HG03103 (cell line): ENCODE measurements around the gene PAPSS1.

Experiments
- ATAC-seq: cut with Tn5 transposase; IDR thresholded peaks from one replicate; pipeline ENCODE4 v1.9.1; 2021; ENCODE audit warnings: low read depth; ENCODE audit not compliant: unreplicated experiment

The PAPSS1 gene

DNA sequence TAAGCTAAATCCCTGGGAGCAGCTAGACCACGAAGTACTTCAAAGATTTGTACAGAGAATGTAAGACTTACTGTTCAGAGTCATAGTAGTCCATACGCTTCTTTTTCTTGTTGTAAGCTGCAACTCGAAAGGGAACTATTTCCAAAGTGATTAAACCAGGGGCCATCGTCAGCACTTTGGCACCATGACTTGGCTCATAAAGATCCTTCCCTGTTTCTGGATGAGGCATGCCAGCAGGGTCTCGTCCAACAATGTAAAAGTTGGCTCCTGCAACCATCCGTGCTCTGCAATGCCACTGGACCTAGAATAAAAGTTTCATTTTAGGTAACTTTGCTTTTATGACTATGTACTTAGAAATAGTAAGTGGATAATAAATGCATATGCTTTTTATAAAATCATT lies 88.5 kb downstream of the PAPSS1 start:
- no peak for ATAC-seq

DNA sequence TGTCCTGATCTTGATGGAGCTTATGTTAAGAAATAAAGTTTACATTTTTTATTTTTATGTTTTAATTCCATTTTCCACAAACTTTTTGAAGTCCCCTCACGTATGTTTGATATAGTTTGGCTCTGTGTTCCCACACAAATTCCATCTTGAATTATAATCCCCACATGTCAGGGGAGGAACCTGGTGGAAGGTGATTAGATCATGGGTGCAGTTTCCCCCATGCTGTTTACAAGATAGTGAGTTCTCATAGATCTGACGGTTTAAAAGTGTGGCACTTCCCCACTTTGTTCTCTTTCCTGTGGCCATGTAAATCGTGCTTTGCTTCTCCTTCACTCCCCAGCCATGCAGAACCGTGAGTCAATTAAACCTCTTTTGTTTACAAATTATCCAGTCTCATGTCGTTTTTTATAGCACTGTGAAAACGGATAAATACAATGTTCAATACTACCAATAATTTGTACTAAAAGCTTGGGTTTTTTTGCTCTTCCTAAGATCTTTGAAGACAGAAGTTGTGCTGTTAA lies 89.8 kb downstream of the PAPSS1 start:
- no peak for ATAC-seq

DNA sequence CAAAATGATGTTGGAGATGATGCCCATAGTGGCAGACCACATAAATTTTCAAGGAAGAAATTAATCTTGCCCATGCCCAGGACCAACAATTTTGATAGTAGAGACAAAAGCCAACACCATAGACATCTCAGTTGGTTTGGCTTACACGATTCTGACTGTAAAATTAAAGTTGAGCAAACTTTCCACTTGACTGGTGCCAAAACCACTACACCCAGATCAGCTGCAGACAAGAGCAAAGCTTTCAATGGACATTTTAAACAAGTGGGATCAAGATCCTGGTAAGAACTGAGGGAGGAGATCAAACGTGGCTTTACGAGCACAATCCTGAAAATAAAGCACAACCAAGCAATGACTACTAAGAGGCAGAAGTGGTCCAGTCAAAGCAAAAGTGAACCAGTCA lies 90.7 kb downstream of the PAPSS1 start:
- ATAC-seq: no peak

DNA sequence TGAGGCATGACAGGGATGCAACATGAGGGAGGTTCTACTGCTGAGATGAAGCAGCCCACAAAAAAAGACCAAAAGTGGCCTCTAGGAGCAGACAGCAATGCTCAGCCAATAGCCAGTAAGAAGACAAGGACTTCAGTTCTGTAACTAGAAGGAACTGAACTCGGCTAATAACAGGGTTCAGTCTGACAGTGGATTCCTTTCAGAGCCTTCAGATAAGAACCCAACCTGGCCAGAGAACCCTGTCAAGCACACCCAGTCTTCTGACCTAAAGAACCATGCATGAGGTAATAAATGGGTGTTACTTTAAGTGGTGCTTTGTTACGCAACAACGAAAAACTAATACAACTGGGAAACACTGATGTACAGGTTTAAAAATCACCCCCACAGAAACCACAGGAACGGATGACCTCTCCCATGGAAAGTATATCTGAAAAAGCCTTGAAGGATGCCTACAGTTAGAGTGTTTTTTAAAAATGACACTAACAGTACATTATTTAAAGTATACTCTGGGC lies 94.6 kb downstream of the PAPSS1 start:
- no peak for ATAC-seq

DNA sequence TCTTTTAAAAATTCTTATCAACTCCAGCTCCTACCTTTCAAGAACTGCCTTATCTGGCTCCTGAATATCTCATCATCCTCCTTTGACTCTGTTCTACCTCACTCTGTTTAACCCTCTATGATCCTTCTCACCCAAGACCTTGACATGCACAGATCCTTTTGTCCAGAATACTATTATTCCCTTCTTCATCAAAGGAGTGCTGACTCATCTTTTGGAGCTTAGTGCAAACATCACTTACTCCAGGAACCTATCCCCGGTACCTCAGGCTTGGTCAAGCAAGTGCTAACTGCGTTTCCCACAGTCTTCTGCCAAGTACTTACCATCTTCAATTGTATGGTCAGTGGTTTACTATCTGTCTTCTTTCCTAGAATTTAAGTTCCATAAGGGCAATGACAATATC lies 96.0 kb downstream of the PAPSS1 start:
- no peak for ATAC-seq

DNA sequence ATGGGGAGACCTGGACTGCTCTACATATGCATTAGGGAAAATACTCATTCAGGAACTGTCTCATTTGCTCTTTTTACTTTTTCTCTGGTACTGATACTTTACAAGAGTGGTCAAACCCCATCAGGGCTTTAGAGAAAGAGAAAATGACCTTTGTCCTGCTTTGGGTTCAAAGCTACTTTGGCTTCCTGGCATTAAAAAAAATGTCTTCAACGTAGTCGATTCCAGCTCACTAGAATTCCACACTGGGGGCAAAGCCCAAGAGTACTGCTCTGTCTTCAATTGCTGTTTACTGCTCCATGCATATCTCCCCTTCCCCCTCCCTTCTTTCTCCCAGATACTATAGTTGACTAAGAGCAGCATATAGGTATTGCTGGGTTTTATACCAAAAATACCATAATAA lies 98.0 kb downstream of the PAPSS1 start:
- no peak for ATAC-seq

DNA sequence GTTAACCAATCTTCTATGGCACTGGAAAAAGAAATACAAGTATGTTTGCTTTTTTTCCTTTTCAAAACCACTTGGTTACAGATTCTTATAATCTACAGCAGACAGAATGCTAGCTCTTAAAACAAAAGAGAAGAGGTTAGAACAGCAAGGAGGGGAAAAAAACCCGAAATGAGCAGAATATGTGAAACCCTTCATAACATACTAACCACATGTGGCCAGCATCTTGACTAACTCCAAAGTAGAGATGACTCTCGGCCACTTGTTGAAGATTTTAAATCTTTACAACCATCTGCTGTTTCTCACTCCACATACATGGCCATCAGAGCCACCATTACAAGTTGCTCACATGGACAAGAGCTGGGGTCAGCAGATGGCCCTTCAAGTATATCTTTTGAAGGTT lies 100.3 kb downstream of the PAPSS1 start:
- ATAC-seq: no peak

DNA sequence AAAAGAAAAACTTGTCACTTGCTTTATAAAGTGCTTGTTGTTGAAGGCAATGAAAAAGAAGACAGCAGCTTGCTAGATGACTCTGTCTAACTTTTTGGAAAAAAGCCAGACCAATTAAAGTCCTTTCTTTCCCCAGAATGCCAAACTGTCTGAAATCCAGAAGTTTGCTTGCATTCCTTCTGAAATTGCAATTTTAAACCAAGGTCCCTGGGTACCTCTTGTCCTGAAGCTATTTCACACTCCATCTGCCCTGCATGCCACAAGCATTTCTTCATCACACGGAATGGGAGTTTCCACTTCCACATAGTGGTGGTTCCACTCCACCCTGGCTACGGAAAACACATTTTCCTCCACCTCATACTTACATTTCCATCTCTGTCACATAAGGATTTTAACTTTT lies 101.0 kb downstream of the PAPSS1 start:
- no peak for ATAC-seq

DNA sequence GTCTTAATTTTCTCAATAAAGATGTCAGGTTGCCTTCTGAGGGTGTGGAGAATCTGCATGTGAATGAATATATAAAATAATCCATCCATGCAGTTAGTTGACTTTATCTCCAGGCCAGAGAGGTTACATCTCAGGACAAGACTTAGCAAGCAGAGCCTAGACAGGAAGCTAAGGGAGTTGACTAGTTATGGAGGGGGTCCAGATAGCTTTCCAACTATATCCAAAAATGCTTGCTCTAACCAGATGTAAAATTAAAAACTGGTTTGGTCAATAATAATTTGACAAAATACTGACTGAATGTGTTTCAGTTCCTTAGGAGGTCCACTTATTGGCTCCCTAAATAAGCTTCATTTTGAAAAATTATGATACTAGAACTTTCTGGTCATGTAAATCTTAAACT lies 101.4 kb downstream of the PAPSS1 start:
- no peak for ATAC-seq

DNA sequence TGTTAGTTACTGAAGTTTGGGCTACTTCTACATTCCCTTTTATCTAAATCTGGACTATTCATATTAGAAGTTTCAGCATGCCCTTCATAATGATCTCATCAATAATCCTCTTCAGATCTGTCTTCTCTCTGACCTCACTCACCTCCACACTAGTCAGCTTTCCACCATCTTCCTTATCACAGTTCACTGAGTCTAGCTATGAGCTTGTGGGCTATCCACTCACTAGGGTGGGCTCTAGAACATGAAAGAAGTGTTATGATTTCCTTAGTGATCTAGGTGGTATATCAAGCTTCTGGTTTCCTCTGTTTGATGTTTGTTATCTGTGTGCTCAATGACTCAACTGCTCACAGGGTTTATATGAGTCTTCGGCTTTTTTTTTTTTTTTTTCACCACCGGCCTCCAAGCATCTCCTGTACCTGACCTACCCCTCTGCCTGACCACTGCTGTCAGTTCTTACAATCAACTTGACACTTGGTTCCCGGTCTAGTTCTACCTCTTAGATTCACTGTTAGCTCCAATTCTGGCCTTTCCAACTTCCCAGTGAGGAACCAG lies 103.1 kb downstream of the PAPSS1 start:
- no peak for ATAC-seq

DNA sequence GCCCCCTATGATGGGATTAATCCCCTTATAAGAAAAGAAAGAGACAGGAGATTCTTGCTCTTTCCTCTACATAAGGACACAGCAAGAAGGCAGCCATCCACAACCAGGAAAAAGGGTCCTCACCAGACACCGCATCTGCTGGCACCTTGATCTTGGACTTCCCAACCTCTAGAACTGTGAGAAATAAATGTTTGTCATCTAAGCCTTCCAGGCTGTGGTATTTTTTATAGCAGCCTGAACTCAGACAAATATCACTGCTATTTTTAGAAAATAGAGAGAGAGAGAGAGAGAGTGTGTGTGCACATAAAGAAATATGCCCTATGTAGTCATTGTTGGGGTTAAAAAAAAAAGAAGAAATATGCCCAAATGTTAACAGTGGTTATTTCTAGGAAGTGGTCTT lies 104.2 kb downstream of the PAPSS1 start:
- no peak for ATAC-seq

DNA sequence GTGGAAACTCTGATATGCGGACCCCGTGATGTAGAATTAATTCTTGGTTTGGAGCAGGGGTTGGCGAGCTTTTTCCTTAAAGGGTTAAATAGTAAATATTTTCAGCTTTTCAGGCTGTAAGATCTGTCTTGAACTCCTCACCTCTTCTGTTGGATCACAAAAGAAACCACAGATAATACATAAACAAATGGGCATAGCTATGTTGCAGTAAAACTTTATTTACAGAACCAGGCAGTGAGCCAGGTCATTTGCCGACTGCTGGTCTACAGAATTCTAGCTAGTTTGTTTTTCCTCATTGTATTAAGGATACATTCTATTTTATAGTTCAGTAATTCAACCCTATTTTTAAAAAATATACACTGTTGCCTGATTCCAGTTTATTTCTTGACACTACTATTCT lies 116.6 kb downstream of the PAPSS1 start:
- ATAC-seq: no peak

DNA sequence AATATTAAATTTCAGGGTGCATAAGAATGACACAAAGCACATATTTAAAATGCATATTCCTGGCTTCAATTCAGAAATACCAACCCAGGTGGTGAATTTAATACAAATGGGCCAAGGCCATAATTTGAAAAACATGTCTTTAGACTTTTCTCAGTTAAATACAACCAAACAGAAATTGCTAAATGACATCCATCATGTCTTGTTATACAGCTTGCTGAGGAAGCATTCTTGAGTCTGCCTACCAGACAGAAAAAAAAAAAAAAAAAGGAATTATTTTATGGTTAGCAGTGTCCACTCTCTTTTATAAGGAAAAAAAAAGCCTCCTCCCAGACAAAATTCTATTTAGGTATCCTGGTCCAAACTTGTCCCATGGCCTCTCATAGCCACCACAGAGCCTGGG lies 119.1 kb downstream of the PAPSS1 start:
- ATAC-seq: no peak

DNA sequence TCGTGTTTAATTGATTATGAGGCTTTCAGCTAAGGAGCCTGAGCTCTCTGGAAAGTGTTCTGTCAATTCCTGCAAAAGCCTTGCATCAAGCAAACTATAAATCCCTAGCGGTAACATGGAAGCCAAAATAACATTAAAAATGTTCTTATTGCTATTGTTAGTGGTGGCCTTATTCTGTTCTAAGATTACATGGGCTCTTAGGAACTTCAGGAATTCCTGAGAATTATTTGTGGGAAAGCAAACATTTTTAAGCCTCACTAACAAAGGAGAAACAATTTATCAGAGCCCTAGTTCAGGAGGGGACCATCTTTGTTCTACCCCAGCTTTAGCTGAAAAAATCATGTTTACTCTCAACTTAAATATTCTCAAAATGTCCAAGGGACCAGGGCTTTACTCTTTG lies 119.6 kb downstream of the PAPSS1 start:
- no peak for ATAC-seq

DNA sequence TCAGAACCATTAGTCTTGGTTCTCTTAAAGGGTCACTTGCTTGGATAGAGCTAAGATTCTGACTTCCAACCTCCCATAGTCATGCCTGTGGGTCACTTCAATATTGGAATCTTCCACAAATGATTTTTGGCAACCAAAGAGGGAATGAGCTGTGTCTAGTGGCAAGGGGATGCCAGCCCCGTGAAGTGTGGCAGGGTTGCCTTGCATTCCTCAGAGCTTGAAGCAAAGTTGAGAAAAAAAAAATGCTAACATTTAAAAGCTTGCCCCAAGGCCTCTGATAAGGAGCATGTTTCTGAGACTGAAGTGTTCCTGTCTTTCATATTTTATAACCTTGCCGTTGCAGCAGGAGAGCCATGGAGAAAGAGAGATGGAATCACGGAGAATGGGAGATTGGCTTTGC lies 120.2 kb downstream of the PAPSS1 start:
- no peak for ATAC-seq

DNA sequence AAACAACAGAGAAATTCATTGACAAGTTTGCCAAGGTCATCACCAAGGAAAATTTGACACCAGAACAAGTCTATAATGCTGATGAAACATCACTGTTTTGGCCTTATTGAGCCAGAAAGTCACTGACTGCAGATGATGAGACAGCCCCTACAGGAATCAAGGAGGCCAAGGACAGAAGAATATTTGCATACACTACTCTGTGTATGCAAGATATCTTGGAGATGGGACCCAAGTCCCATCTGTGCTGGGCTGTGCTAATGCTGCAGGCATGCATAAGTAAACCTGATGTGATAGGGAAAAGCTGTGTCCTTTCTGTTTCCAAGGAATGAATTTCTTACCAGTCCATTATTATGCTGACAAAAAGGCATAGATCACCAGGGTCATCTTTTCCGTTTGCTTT lies 126.8 kb downstream of the PAPSS1 start:
- no peak for ATAC-seq

DNA sequence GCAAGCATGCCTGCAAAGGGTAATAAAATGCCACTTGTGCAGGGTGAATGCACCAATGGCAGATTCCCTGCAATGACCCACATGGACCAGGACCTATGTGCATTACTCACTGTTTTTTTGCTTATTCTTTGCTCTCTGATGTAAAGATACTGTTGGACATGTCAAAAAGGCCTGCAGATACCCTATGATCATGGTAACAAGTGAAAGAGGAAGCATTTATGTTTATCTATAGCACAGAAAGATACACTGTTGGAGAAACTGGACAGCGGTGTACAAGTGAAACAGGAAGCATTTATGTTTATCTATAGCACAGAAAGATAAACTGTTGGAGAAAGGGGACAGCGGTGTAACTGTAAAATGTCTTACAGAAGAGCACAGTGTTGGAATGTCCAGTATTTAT lies 127.5 kb downstream of the PAPSS1 start:
- ATAC-seq: peak; percentile 97

DNA sequence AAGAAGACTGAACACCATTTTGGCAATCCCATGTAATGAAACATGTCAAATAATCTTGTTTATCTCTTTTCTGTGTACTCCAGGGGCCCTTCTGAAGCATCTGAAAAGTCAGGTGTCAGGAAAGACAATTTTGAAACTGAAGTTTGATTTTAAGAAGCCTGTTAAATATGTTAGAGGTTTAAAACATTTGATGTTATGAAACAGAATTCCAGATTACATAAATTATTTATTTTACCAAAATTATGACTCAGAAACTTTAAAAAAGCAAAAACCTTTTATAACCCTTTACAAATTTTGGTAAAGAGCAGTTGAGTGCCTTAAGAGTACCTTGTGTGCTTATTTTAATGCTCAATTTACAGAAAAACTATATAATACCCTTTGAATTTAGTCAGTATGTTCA lies 130.8 kb downstream of the PAPSS1 start:
- ATAC-seq: no peak

DNA sequence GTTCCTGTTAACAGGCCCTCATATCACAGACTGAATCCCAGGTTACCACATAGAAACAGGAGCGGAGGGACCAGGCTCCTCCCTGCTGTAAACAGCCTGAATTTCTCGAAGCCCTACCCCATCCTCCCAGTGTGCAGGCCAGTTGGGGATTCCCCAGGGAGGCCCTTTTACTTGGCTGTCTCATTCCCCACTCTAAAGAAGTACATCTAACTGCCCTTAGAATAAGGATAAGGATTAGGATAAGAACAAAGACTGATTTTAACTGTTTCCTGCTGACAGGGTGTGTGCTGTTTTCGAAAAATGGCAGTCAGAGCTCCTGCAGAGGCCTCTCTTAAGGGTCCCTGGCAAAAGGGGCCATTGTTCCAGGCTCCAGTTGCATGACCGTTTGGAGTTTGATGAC lies 133.7 kb downstream of the PAPSS1 start:
- no peak for ATAC-seq

DNA sequence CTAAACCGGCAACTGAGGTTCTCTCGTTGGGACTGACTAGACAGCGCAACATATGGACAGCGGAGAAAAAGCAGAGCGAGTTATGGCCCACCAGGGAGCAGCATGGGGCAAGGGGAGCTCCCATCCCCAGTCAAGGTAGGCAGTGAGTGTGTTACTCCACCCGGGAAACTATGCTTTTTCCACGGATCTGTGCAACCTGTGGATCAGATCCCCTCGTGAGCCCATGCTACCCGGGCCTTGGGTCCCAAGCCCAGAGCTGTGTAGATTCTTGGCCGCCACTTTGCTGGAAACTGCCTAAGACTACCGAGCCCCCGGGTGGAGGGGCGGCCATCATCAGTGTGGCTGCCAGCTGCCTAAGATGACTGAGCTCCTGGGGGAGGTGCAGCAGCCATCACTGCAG lies 140.9 kb downstream of the PAPSS1 start:
- ATAC-seq: no peak

DNA sequence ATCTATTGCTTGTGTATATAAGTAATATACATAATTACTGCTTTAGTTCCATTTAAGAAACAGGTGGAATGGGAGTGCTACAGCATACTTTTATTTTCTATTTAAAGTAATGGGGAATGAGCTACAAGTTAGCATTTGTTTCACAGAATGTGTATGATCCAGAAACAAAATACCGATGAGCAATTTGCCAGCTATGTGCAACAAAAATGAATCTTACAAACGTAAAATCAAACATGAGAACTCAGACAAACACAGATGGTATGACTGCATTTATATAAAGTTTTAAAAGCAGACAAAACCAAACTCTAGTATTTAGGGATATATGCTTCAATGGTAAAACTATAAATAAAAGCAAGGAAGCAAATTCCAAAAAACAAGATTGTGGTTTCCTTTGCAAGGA lies 141.7 kb downstream of the PAPSS1 start:
- no peak for ATAC-seq

DNA sequence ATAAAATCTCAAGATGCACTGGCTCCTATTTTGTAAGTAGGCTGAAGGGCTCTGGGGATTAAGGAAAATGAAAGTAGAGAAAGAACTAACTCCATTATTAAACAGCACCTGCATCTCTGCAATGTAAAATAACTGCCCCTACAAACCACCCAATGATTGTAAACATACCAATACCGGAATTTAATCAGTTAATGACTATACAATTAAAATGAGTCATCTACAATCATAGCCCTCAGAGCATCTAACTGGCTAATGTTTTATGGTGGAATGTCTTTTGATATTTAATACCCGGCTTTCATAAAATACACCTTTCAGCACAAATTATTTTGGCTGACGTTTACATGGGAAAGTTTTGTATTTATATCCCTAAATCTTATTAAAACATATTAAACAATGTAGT lies 142.3 kb downstream of the PAPSS1 start:
- ATAC-seq: no peak

DNA sequence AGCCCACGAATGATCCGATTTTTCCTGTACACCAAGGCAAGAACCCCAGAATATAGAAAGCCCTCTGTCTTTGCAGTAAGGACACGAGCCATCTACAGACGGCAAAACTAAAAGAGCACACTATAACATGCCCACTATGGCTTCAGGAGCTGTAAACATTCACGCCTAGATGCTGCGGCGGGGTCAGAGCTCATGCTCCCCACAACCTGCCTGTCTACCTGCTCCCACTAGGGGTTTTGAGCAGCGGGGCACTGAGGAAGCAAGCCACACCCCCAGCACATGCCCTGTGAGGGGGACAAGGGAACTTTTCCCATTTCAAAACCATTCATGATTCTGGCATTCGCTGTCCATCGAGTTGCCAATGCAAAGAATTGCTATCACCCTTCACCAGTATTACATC lies 144.8 kb downstream of the PAPSS1 start:
- no peak for ATAC-seq
